HEK293 (cell line): Measurements from ENCODE around the gene ATP8A1.

Source experiments
- CTCF ChIA-PET: fragments of 350-600 bp; formaldehyde crosslinking; extraction: SDS; loops from one replicate; lab custom pipeline; 2021; ENCODE audit warnings: antibody characterized with exemption; lab: Yijun Ruan, JAX
- POLR2A ChIA-PET: fragments of 300-600 bp; formaldehyde crosslinking; extraction: SDS; loops from one replicate; lab custom pipeline; 2020; ENCODE audit warnings: antibody characterized with exemption, inconsistent platforms; lab: Yijun Ruan, JAX
- H3K27ac ChIP-seq: fragments of 200-500 bp; sonication (Bioruptor generic); 2 replicates; pipeline ENCODE4 v1.5.1; 2014; ENCODE audit warnings: low read depth, low read length, control low read depth, inconsistent platforms; ENCODE audit errors: extremely low read depth
- H3K36me3 ChIP-seq, 2 experiments: fragments of 200-500 bp in 1 of 2; sonication (Bioruptor generic) in 1 of 2; 1 replicate in 1 of 2; 2 replicates in 1 of 2; pipeline ENCODE4 v1.5.1; 2014 to 2017; ENCODE audit warnings: inconsistent platforms in 2 of 2, low read length in 2 of 2; ENCODE audit not compliant: control insufficient read depth in 2 of 2, insufficient read depth in 1 of 2
- H3K4me1 ChIP-seq: fragments of 200-500 bp; sonication (Bioruptor generic); 2 replicates; pipeline ENCODE4 v1.5.1; 2014; ENCODE audit warnings: mild to moderate bottlenecking, low read length, inconsistent platforms; ENCODE audit not compliant: control insufficient read depth, insufficient read depth
- H3K4me3 ChIP-seq: 2 replicates; pipeline ENCODE4 v1.5.1; 2011; ENCODE audit warnings: low read depth, mild to moderate bottlenecking, control low read depth, low read length, moderate library complexity
- H3K9me3 ChIP-seq: fragments of 200-500 bp; sonication (Bioruptor generic); 2 replicates; pipeline ENCODE4 v1.5.1; 2014; ENCODE audit warnings: low read depth, low read length, inconsistent platforms; ENCODE audit not compliant: control insufficient read depth, insufficient read depth
- BCL11B ChIP-seq: fragments of 450-650 bp; formaldehyde crosslinking; IDR thresholded peaks from 2 replicates; pipeline ENCODE4 v1.5.1; 2016; ENCODE audit warnings: low read depth, missing biosample characterization, missing genetic modification characterization
- HOXC10 ChIP-seq: sonication (generic); formaldehyde crosslinking; IDR thresholded peaks from 2 replicates; pipeline ENCODE4 v1.8.1; 2023; ENCODE audit warnings: mild to moderate bottlenecking, missing genetic modification reagents
- IKZF3 ChIP-seq: fragments of 450-650 bp; IDR thresholded peaks from 2 replicates; pipeline ENCODE4 v1.5.0; 2018; ENCODE audit warnings: missing biosample characterization, mild to moderate bottlenecking, missing genetic modification characterization, moderate library complexity
- SP7 ChIP-seq: fragments of 450-650 bp; formaldehyde crosslinking; IDR thresholded peaks from 2 replicates; pipeline ENCODE4 v1.5.1; 2016; ENCODE audit warnings: missing biosample characterization, missing genetic modification characterization
- ZBTB7A ChIP-seq: fragments of 450-650 bp; formaldehyde crosslinking; IDR thresholded peaks from 2 replicates; pipeline ENCODE4 v1.5.1; 2016; ENCODE audit warnings: low read depth, missing biosample characterization, missing genetic modification characterization
- ZFHX2 ChIP-seq: fragments of 450-650 bp; formaldehyde crosslinking; conservative IDR thresholded peaks from 2 replicates; pipeline ENCODE4 v1.5.1; 2016; ENCODE audit warnings: missing biosample characterization, missing genetic modification characterization
- ZNF184 ChIP-seq: fragments of 450-650 bp; IDR thresholded peaks from 2 replicates; pipeline ENCODE4 v1.5.1; 2018; ENCODE audit warnings: missing biosample characterization, mild to moderate bottlenecking, missing genetic modification characterization
- ZNF23 ChIP-seq: fragments of 450-650 bp; formaldehyde crosslinking; IDR thresholded peaks from 2 replicates; pipeline ENCODE4 v1.5.1; 2016; ENCODE audit warnings: missing biosample characterization, missing genetic modification characterization, borderline replicate concordance
- ZNF239 ChIP-seq: fragments of 450-650 bp; formaldehyde crosslinking; IDR thresholded peaks from 2 replicates; pipeline ENCODE4 v1.5.1; 2016; ENCODE audit warnings: missing biosample characterization, missing genetic modification characterization
- ZNF266 ChIP-seq: fragments of 450-650 bp; formaldehyde crosslinking; IDR thresholded peaks from 2 replicates; pipeline ENCODE4 v1.5.1; 2016; ENCODE audit warnings: missing biosample characterization, missing genetic modification characterization, low read depth
- ZNF292 ChIP-seq: fragments of 450-650 bp; formaldehyde crosslinking; IDR thresholded peaks from 2 replicates; pipeline ENCODE4 v1.5.1; 2016; ENCODE audit warnings: low read depth, missing biosample characterization, missing genetic modification characterization, borderline replicate concordance
- ZNF391 ChIP-seq: fragments of 450-650 bp; formaldehyde crosslinking; IDR thresholded peaks from 2 replicates; pipeline ENCODE4 v1.5.1; 2016; ENCODE audit warnings: low read depth, missing biosample characterization, missing genetic modification characterization, borderline replicate concordance
- ZNF404 ChIP-seq: fragments of 450-650 bp; formaldehyde crosslinking; IDR thresholded peaks from 2 replicates; pipeline ENCODE4 v1.5.1; 2017; ENCODE audit warnings: missing biosample characterization, missing genetic modification characterization
- ZNF423 ChIP-seq: fragments of 450-650 bp; formaldehyde crosslinking; IDR thresholded peaks from 2 replicates; pipeline ENCODE4 v1.5.1; 2016; ENCODE audit warnings: missing biosample characterization, missing genetic modification characterization
- ZNF510 ChIP-seq: fragments of 450-650 bp; formaldehyde crosslinking; IDR thresholded peaks from 2 replicates; pipeline ENCODE4 v1.5.1; 2018; ENCODE audit warnings: mild to moderate bottlenecking, missing genetic modification characterization, missing biosample characterization; ENCODE audit not compliant: insufficient replicate concordance
- ZNF621 ChIP-seq: fragments of 450-650 bp; formaldehyde crosslinking; IDR thresholded peaks from 2 replicates; pipeline ENCODE4 v1.5.1; 2017; ENCODE audit warnings: missing biosample characterization, missing genetic modification characterization
- ZNF670 ChIP-seq: fragments of 450-650 bp; formaldehyde crosslinking; IDR thresholded peaks from 2 replicates; pipeline ENCODE4 v1.5.1; 2016; ENCODE audit warnings: missing biosample characterization, missing genetic modification characterization, low read depth
- ZNF677 ChIP-seq: fragments of 450-650 bp; IDR thresholded peaks from 2 replicates; pipeline ENCODE4 v1.5.0; 2018; ENCODE audit warnings: missing biosample characterization, mild to moderate bottlenecking, missing genetic modification characterization, moderate library complexity
- ZNF791 ChIP-seq: fragments of 450-650 bp; formaldehyde crosslinking; IDR thresholded peaks from 2 replicates; pipeline ENCODE4 v1.5.1; 2016; ENCODE audit warnings: missing biosample characterization, missing genetic modification characterization
- ZNF830 ChIP-seq: fragments of 450-650 bp; IDR thresholded peaks from 2 replicates; pipeline ENCODE4 v1.5.0; 2018; ENCODE audit warnings: missing biosample characterization, missing genetic modification characterization, low read depth, mild to moderate bottlenecking, moderate library complexity
- ZSCAN30 ChIP-seq: fragments of 450-650 bp; IDR thresholded peaks from 2 replicates; pipeline ENCODE4 v1.5.1; 2018; ENCODE audit warnings: missing biosample characterization, mild to moderate bottlenecking, missing genetic modification characterization, moderate library complexity
- TF ChIP-seq, protein P1 (sequence below): fragments of 450-650 bp; IDR thresholded peaks from 2 replicates; pipeline ENCODE4 v1.5.1; 2018; ENCODE audit warnings: missing biosample characterization, mild to moderate bottlenecking, missing genetic modification characterization
- TF ChIP-seq, protein P2 (sequence below): fragments of 450-650 bp; formaldehyde crosslinking; IDR thresholded peaks from 2 replicates; pipeline ENCODE4 v1.5.1; 2016; ENCODE audit warnings: missing biosample characterization, missing genetic modification characterization
- TF ChIP-seq, protein P3 (sequence below): fragments of 450-650 bp; formaldehyde crosslinking; IDR thresholded peaks from 2 replicates; pipeline ENCODE4 v1.5.1; 2016; ENCODE audit warnings: missing biosample characterization, missing genetic modification characterization
- TF ChIP-seq, protein P4 (sequence below): fragments of 450-650 bp; formaldehyde crosslinking; IDR thresholded peaks from 2 replicates; pipeline ENCODE4 v1.5.1; 2016; ENCODE audit warnings: missing biosample characterization, missing genetic modification characterization
- TF ChIP-seq, protein P5 (sequence below): fragments of 450-650 bp; formaldehyde crosslinking; IDR thresholded peaks from 2 replicates; pipeline ENCODE4 v1.5.1; 2017; ENCODE audit warnings: missing biosample characterization, mild to moderate bottlenecking, missing genetic modification characterization, moderate library complexity
- TF ChIP-seq, protein P6 (sequence below): fragments of 450-650 bp; formaldehyde crosslinking; IDR thresholded peaks from 2 replicates; pipeline ENCODE4 v1.5.1; 2017; ENCODE audit warnings: missing biosample characterization, missing genetic modification characterization

Gene ATP8A1

DNA sequence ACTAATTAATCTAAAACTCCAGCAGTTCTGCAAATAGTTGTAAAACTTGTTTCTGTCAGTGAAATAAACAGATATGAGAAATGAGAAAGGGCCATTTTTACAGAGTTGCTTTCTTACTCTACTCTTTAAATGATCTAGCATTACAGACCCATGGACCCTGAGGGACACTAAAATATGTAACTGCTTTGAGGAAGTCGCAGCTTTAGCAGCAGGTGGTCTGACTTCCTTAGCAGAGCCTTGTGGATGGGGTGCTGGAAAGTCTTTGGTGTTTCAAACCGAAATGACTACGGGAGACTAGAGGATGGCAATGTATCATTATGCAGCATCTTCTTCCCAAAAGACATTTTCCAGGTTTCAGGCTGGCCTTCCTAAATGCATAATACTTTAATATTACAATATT lies 240.9 kb downstream of the ATP8A1 start:
- Histone ChIP-seq H3K4me1 (no peaks in the 10 kb centered on the region), H3K9me3 (no peaks in the 10 kb centered on the region)
- POLR2A ChIA-PET = no interaction called here
- no peak for TF ChIP-seq ZNF423
- TF ChIP-seq, protein P1, sequence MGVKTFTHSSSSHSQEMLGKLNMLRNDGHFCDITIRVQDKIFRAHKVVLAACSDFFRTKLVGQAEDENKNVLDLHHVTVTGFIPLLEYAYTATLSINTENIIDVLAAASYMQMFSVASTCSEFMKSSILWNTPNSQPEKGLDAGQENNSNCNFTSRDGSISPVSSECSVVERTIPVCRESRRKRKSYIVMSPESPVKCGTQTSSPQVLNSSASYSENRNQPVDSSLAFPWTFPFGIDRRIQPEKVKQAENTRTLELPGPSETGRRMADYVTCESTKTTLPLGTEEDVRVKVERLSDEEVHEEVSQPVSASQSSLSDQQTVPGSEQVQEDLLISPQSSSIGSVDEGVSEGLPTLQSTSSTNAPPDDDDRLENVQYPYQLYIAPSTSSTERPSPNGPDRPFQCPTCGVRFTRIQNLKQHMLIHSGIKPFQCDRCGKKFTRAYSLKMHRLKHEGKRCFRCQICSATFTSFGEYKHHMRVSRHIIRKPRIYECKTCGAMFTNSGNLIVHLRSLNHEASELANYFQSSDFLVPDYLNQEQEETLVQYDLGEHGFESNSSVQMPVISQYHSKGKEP (tag by site-specific recombination) = no peak
- no peak for TF ChIP-seq ZNF791 (tag by site-specific recombination)
- TF ChIP-seq ZNF830 (tag by site-specific recombination) = no peak
- TF ChIP-seq, protein P2, sequence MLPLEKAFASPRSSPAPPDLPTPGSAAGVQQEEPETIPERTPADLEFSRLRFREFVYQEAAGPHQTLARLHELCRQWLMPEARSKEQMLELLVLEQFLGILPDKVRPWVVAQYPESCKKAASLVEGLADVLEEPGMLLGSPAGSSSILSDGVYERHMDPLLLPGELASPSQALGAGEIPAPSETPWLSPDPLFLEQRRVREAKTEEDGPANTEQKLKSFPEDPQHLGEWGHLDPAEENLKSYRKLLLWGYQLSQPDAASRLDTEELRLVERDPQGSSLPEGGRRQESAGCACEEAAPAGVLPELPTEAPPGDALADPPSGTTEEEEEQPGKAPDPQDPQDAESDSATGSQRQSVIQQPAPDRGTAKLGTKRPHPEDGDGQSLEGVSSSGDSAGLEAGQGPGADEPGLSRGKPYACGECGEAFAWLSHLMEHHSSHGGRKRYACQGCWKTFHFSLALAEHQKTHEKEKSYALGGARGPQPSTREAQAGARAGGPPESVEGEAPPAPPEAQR (tag by site-specific recombination) = no peak
- TF ChIP-seq ZNF670 = no peak
- TF ChIP-seq, protein P3, sequence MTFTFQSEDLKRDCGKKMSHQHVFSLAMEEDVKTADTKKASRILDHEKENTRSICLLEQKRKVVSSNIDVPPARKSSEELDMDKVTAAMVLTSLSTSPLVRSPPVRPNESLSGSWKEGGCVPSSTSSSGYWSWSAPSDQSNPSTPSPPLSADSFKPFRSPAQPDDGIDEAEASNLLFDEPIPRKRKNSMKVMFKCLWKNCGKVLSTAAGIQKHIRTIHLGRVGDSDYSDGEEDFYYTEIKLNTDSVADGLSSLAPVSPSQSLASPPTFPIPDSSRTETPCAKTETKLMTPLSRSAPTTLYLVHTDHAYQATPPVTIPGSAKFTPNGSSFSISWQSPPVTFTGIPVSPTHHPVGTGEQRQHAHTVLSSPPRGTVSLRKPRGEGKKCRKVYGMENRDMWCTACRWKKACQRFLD = no peak
- TF ChIP-seq ZNF621 (tag by site-specific recombination) = no peak
- no peak for TF ChIP-seq SP7 (tag by site-specific recombination)
- TF ChIP-seq ZNF239 (tag by site-specific recombination) = no peak
- no peak for TF ChIP-seq ZNF266 (tag by site-specific recombination)
- no peak for TF ChIP-seq HOXC10
- TF ChIP-seq IKZF3 = no peak
- TF ChIP-seq ZNF510 (tag by site-specific recombination) = no peak
- no peak for TF ChIP-seq ZNF677 (tag by site-specific recombination)
- no peak for TF ChIP-seq ZNF292 (tag by site-specific recombination)
- TF ChIP-seq ZNF184 (tag by site-specific recombination) = no peak
- TF ChIP-seq, protein P4, sequence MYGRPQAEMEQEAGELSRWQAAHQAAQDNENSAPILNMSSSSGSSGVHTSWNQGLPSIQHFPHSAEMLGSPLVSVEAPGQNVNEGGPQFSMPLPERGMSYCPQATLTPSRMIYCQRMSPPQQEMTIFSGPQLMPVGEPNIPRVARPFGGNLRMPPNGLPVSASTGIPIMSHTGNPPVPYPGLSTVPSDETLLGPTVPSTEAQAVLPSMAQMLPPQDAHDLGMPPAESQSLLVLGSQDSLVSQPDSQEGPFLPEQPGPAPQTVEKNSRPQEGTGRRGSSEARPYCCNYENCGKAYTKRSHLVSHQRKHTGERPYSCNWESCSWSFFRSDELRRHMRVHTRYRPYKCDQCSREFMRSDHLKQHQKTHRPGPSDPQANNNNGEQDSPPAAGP = no peak
- no peak for TF ChIP-seq ZSCAN30 (tag by site-specific recombination)
- TF ChIP-seq ZBTB7A (tag by site-specific recombination) = no peak
- TF ChIP-seq, all 188 proteins: peak for 0
- CTCF ChIA-PET = no interaction called here
- H3K27ac ChIP-seq = no peak overlapping the region
- H3K4me3 ChIP-seq = no peak overlapping the region
- peaks cover 0 to 10% of the 10 kb centered on the region in 2 experiments; a peak in 1 of 3 replicates for H3K36me3 ChIP-seq

DNA sequence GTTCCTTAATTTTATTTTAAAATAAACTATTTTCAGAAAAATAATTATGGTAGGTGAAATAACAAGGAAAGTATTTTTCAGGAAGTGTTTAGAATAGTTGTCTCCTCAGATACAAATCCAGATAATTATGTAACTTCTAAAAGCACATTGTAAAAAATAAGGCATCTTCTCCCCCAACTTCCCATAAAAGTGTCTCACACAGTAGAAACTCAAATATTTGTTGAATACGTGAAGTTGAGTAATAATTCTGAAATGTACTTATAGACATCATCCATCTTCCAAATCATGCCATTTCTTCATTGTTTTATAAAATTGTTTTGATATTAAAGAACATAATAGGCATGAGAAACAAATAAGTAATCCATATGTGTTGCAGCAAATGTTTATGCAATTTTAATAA lies 241.6 kb downstream of the ATP8A1 start:
- peaks cover 0 to 10% of the 10 kb centered on the region in 2 experiments; a peak in 1 of 3 replicates for H3K36me3 ChIP-seq
- no peak for TF ChIP-seq ZFHX2
- TF ChIP-seq ZNF391 (tag by site-specific recombination) = no peak
- TF ChIP-seq, protein P5, sequence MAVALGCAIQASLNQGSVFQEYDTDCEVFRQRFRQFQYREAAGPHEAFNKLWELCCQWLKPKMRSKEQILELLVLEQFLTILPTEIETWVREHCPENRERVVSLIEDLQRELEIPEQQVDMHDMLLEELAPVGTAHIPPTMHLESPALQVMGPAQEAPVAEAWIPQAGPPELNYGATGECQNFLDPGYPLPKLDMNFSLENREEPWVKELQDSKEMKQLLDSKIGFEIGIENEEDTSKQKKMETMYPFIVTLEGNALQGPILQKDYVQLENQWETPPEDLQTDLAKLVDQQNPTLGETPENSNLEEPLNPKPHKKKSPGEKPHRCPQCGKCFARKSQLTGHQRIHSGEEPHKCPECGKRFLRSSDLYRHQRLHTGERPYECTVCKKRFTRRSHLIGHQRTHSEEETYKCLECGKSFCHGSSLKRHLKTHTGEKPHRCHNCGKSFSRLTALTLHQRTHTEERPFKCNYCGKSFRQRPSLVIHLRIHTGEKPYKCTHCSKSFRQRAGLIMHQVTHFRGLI (tag by site-specific recombination) = no peak
- TF ChIP-seq ZNF23 (tag by site-specific recombination) = no peak
- TF ChIP-seq, protein P6, sequence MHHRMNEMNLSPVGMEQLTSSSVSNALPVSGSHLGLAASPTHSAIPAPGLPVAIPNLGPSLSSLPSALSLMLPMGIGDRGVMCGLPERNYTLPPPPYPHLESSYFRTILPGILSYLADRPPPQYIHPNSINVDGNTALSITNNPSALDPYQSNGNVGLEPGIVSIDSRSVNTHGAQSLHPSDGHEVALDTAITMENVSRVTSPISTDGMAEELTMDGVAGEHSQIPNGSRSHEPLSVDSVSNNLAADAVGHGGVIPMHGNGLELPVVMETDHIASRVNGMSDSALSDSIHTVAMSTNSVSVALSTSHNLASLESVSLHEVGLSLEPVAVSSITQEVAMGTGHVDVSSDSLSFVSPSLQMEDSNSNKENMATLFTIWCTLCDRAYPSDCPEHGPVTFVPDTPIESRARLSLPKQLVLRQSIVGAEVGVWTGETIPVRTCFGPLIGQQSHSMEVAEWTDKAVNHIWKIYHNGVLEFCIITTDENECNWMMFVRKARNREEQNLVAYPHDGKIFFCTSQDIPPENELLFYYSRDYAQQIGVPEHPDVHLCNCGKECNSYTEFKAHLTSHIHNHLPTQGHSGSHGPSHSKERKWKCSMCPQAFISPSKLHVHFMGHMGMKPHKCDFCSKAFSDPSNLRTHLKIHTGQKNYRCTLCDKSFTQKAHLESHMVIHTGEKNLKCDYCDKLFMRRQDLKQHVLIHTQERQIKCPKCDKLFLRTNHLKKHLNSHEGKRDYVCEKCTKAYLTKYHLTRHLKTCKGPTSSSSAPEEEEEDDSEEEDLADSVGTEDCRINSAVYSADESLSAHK (tag by site-specific recombination) = no peak
- TF ChIP-seq ZNF404 (tag by site-specific recombination) = no peak
- no peak for TF ChIP-seq BCL11B
- no peak overlapping the region for H3K27ac ChIP-seq
- no peaks in the 10 kb centered on the region for H3K4me1 ChIP-seq
- no peaks in the 10 kb centered on the region for H3K9me3 ChIP-seq
- ChIA-PET POLR2A (no interaction called here), CTCF (no interaction called here)
- no peak overlapping the region for H3K4me3 ChIP-seq
